ENCODE results near the gene ITPK1. TPM values are rescaled to one million over a fixed set of nuclear protein-coding genes. Genes with fewer than 3 reads are reported as not detected.

Gene ITPK1
- total and polyA plus RNA-seq, 2 donors (not counting 3 experiments of a cell fraction or from before 2014, with no cell fraction given) = 39.6 to 51.8 TPM

DNA sequence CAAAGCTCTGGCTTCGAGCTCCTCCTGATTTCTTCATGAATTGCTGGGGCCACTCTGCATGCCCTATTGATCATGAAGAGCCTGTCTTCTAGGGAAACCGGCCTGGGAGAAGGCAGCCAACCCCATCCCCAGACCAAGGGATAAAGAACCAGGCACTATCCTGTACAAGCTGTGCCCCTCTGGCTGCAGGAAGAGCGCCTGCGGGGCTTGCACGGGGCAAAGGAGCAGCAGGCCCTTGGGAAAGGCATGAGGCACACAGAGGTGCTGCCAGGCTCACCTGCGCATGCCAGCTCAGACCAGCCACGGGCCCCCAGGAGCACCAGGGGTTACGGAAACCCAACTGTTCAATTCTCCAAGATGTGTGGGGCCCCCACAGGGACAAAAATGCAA is 2.1 kb downstream of the ITPK1 start:
- Histone ChIP-seq H3K4me2 (ENCODE audit: insufficient read depth, low read length) (no peak overlapping the region), H3K36me3 (ENCODE audit: control insufficient read depth in 2 of 2, extremely low read depth in 1 of 2, insufficient read depth in 2 of 2, low read length in 2 of 2) (no peaks in the 10 kb centered on the region), H3K4me1 (ENCODE audit: control insufficient read depth, extremely low read depth, insufficient read depth, low read length) (peaks cover 12% of the 10 kb centered on the region), H4K20me1 (replicated peaks; ENCODE audit: control insufficient read depth, extremely low read depth, insufficient read depth, low read length) (no peaks in the 10 kb centered on the region), H3K9me3 (replicated peaks; ENCODE audit: control insufficient read depth, insufficient read depth, low read length) (no peaks in the 10 kb centered on the region), H3K4me3 (replicated peaks in 1 of 3; ENCODE audit: insufficient read depth in 1 of 3, low read depth in 1 of 3, low read length in 3 of 3) (no peak overlapping the region), H3K27me3 (ENCODE audit: control insufficient read depth in 2 of 2, insufficient read depth in 2 of 2, low read length in 2 of 2) (no peaks in the 10 kb centered on the region), H3K79me2 (ENCODE audit: control insufficient read depth, insufficient read depth, low read length) (peaks cover 4% of the 10 kb centered on the region), H3K9me1 (replicated peaks; ENCODE audit: control insufficient read depth, extremely low read depth, insufficient read depth, low read length) (no peaks in the 10 kb centered on the region), H2AFZ (ENCODE audit: low read depth, low read length) (no peak overlapping the region), H3K9ac (replicated peaks; ENCODE audit: extremely low read depth, insufficient read depth, low read length) (no peak overlapping the region), H3K27ac (ENCODE audit: insufficient read depth, low read depth, low read length) (no peak overlapping the region)
- TF ChIP-seq MYC (IDR thresholded peaks at IDR 0.05; ENCODE audit: low read depth, low read length) (no peak), POLR2A (IDR thresholded peaks at IDR 0.05; ENCODE audit: low read depth, low read length) (no peak), GATA2 (IDR thresholded peaks at IDR 0.05; ENCODE audit: insufficient read depth, insufficient read length, low read depth, low read length) (no peak), FOS (IDR thresholded peaks at IDR 0.05; ENCODE audit: borderline replicate concordance, insufficient read depth, low read length) (no peak)
- TF ChIP-seq, protein P1, sequence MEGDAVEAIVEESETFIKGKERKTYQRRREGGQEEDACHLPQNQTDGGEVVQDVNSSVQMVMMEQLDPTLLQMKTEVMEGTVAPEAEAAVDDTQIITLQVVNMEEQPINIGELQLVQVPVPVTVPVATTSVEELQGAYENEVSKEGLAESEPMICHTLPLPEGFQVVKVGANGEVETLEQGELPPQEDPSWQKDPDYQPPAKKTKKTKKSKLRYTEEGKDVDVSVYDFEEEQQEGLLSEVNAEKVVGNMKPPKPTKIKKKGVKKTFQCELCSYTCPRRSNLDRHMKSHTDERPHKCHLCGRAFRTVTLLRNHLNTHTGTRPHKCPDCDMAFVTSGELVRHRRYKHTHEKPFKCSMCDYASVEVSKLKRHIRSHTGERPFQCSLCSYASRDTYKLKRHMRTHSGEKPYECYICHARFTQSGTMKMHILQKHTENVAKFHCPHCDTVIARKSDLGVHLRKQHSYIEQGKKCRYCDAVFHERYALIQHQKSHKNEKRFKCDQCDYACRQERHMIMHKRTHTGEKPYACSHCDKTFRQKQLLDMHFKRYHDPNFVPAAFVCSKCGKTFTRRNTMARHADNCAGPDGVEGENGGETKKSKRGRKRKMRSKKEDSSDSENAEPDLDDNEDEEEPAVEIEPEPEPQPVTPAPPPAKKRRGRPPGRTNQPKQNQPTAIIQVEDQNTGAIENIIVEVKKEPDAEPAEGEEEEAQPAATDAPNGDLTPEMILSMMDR (IDR thresholded peaks at IDR 0.05; ENCODE audit: extremely low read depth in 1 of 2, insufficient read depth in 1 of 2, low read depth in 1 of 2, low read length in 2 of 2) = no peak
- no peak for FAIRE-seq
- dilution Hi-C loops (cut with MboI; ENCODE audit: extremely low pct_ligation_motif_present, low sequenced_read_pairs) (no loop called here), intact Hi-C loops (cut with micrococcal nuclease) (loop anchor here (1.0 to 10.0 kb wide), 6 partner anchors 26 to 504 kb away; partner anchors contain the start of genes BTBD7 and GOLGA5)
- ChIA-PET POLR2A (no interaction called here), CTCF (interaction anchor here (0.6 to 4.1 kb wide), 64 partner anchors 9 to 780 kb away, joined by 3 to 121 read pairs (median 6); partner anchors contain the start of genes GON7, LYSET, MOAP1 and UBR7)
- DNase-seq (ENCODE audit: low read depth, low spot score) = no peak
- BruUV-seq (replicated peaks) = no TSS peak
